ENCODE results near the gene GLYR1. TPM values are rescaled to one million over a fixed set of nuclear protein-coding genes. Genes with fewer than 3 reads are reported as not detected.
A peak's percentile ranks its signal among the peaks of the same experiment; 100 is the strongest.

Gene GLYR1
- total RNA-seq, 1 donor from 2014 or later: 133 TPM

DNA sequence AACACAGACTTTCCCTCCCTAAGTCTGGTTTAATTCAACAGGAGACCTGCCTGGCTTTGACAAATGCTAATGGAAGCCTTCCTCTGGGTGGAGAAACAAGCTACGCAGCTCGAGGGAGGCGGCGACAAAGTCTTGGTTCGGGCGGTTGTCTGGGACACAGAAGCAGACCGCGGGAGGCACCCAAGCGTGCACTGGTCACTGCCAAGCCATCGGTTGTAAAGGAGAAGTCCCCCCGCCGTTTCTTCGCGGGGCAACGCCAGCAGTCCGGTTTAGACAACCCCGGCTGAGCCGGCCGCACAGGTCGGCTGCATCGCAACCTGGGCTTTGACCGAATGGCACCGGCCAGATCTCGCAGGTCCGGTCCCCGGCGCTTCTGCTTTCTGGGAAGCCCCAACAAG lies 586 bp downstream of the GLYR1 start:
- TF ChIP-seq, protein P1, sequence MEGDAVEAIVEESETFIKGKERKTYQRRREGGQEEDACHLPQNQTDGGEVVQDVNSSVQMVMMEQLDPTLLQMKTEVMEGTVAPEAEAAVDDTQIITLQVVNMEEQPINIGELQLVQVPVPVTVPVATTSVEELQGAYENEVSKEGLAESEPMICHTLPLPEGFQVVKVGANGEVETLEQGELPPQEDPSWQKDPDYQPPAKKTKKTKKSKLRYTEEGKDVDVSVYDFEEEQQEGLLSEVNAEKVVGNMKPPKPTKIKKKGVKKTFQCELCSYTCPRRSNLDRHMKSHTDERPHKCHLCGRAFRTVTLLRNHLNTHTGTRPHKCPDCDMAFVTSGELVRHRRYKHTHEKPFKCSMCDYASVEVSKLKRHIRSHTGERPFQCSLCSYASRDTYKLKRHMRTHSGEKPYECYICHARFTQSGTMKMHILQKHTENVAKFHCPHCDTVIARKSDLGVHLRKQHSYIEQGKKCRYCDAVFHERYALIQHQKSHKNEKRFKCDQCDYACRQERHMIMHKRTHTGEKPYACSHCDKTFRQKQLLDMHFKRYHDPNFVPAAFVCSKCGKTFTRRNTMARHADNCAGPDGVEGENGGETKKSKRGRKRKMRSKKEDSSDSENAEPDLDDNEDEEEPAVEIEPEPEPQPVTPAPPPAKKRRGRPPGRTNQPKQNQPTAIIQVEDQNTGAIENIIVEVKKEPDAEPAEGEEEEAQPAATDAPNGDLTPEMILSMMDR (conservative IDR thresholded peaks at IDR 0.05): no peak
- H3K27me3 Mint-ChIP-seq (ENCODE audit: low read depth): no peaks in the 10 kb centered on the region
- H3K36me3 Mint-ChIP-seq (ENCODE audit: low read depth): peaks cover 3% of the 10 kb centered on the region
- H3K9me3 Mint-ChIP-seq: no peaks in the 10 kb centered on the region
- H3K4me1 Mint-ChIP-seq: peaks cover 44% of the 10 kb centered on the region
- H3K4me3 Mint-ChIP-seq: peak overlapping the region; percentile 92
- peak; percentile 16 for DNase-seq (ENCODE audit: low read depth, low spot score)
- H3K27ac Mint-ChIP-seq (ENCODE audit: unreplicated experiment): peak overlapping the region; percentile 45

DNA sequence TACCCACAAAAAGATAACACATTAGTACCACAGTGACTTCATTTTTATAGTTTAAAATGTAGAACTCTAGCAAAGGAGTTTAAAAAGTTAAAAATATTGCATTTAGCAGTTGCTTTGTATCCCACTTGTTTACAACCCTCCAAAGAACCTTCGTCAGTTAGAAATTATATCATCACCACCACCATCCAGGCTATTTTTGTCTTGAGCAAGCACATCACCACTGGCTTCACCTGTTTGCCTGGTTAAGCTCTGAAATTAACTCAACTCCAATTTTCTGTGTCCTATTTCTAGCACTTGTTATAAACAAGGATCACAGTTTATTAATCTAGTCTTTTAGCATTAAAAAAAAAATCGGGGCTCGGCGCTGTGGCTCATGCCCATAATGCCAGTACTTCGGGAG lies 6.1 kb downstream of the GLYR1 start:
- TF ChIP-seq, protein P1 (conservative IDR thresholded peaks at IDR 0.05): no peak
- peaks cover 9% of the 10 kb centered on the region for H3K4me1 Mint-ChIP-seq
- no peak overlapping the region for H3K27ac Mint-ChIP-seq (ENCODE audit: unreplicated experiment)
- no peak for DNase-seq (ENCODE audit: low read depth, low spot score)
- no peak overlapping the region for H3K4me3 Mint-ChIP-seq
- peaks cover 5% of the 10 kb centered on the region for H3K36me3 Mint-ChIP-seq (ENCODE audit: low read depth)
- H3K9me3 Mint-ChIP-seq: no peaks in the 10 kb centered on the region
- H3K27me3 Mint-ChIP-seq (ENCODE audit: low read depth): no peaks in the 10 kb centered on the region

DNA sequence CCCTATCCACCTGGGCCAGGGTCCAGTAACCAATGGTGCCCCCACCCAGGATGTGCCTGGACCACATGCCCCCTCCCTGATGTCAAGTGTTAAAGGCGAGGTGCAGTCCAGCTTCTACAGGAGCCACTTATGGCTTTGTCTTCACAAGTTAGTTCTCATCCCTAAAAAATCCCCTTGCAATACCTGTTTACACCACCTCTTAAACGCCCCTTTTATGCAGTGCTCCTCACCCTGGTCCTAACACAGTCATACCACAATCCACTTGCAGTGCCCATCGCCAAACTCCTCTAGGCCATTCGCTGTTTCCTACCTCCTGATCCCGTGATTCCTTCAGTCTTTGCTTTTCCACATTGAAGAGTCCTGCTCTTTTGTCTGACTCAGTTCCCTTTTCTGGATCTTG lies 7.1 kb downstream of the GLYR1 start:
- peaks cover 5% of the 10 kb centered on the region for H3K36me3 Mint-ChIP-seq (ENCODE audit: low read depth)
- TF ChIP-seq, protein P1 (conservative IDR thresholded peaks at IDR 0.05): no peak
- H3K9me3 Mint-ChIP-seq: no peaks in the 10 kb centered on the region
- H3K4me1 Mint-ChIP-seq: no peaks in the 10 kb centered on the region
- no peak for DNase-seq (ENCODE audit: low read depth, low spot score)
- H3K27me3 Mint-ChIP-seq (ENCODE audit: low read depth): no peaks in the 10 kb centered on the region
- H3K4me3 Mint-ChIP-seq: no peak overlapping the region
- no peak overlapping the region for H3K27ac Mint-ChIP-seq (ENCODE audit: unreplicated experiment)

DNA sequence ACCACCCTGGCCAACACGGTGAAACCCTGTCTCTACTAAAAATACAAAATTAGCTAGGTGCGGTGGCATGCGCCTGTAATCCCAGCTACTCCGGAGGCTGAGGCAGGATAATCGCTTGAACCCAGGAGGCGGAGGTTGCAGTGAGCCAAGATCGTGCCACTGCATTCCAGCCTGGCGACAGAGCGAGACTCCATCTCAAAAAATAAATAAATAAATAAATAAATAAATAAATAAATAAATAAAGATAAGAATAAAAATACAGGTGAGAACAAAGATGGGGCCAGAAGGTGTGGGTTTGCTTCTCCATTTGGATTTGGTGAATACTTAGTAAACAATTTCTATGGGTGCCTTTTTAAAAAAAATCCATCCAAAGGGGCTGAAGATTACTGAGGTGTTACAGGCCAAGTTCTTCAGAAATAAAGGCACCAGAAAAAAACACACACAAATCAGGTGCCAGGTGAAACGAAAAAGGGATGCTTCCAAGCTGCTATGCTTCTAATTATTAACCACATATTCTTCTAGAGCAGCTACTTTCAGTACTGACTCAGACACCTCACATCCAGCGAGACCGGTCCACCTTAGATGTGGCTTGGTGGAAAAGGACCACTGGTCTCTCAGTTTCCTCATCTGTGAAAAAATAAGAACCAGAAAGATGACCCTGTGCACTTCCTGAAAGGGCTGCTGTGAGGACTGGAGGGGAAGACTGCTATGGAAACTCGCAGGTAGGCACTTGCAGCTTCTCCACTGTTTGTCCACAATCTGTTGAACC lies 9.2 kb downstream of the GLYR1 start:
- no peaks in the 10 kb centered on the region for H3K27me3 Mint-ChIP-seq (ENCODE audit: low read depth)
- H3K9me3 Mint-ChIP-seq: no peaks in the 10 kb centered on the region
- H3K36me3 Mint-ChIP-seq (ENCODE audit: low read depth): peaks cover 5% of the 10 kb centered on the region
- no peak overlapping the region for H3K4me3 Mint-ChIP-seq
- no peak for DNase-seq (ENCODE audit: low read depth, low spot score)
- no peaks in the 10 kb centered on the region for H3K4me1 Mint-ChIP-seq
- TF ChIP-seq, protein P1 (conservative IDR thresholded peaks at IDR 0.05): no peak
- H3K27ac Mint-ChIP-seq (ENCODE audit: unreplicated experiment): no peak overlapping the region

DNA sequence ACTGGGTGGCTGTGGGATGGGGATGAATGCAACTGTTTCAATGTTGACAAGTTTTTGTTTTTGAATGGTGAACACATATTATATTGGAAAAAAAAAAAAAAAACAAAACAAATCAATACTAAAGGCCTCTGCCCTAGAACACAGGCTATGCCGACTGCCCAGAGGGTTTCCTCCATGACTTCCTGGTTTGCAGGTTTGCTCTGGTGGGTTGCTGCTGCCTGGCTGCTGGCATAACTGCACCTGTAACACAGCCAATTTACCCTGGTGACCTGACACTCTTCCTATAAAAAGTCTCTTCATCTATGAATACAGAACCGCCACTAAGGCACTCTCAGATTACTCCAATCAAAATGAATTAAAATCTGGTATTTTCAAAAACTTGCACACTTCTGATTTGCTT lies 10.4 kb downstream of the GLYR1 start:
- no peaks in the 10 kb centered on the region for H3K9me3 Mint-ChIP-seq
- H3K4me3 Mint-ChIP-seq: no peak overlapping the region
- TF ChIP-seq, protein P1 (conservative IDR thresholded peaks at IDR 0.05): no peak
- no peaks in the 10 kb centered on the region for H3K27me3 Mint-ChIP-seq (ENCODE audit: low read depth)
- H3K4me1 Mint-ChIP-seq: no peaks in the 10 kb centered on the region
- no peak overlapping the region for H3K27ac Mint-ChIP-seq (ENCODE audit: unreplicated experiment)
- peaks cover 5% of the 10 kb centered on the region for H3K36me3 Mint-ChIP-seq (ENCODE audit: low read depth)
- DNase-seq (ENCODE audit: low read depth, low spot score): no peak
